Transverse colon (tissue), 3 donors: ENCODE measurements around the gene GMDS.

Experiments used
- EP300 ChIP-seq: sonication (generic); formaldehyde crosslinking; IDR thresholded peaks from one replicate; pipeline ENCODE4 v1.6.1; 2017; ENCODE audit warnings: antibody characterized with exemption, low read depth
- TF ChIP-seq, protein P1 (sequence below), 5 experiments: fragments of 200-600 bp in 3 of 5; fragments of 450-650 bp in 2 of 5; sonication (generic) in 3 of 5; IDR thresholded peaks; 1 replicate in 2 of 5; 2 replicates in 3 of 5; pipeline ENCODE4 v1.5.1; 2016 to 2017; ENCODE audit warnings: antibody characterized with exemption in 5 of 5, inconsistent platforms in 3 of 5, mild to moderate bottlenecking in 2 of 5, moderate library complexity in 1 of 5

DNA sequence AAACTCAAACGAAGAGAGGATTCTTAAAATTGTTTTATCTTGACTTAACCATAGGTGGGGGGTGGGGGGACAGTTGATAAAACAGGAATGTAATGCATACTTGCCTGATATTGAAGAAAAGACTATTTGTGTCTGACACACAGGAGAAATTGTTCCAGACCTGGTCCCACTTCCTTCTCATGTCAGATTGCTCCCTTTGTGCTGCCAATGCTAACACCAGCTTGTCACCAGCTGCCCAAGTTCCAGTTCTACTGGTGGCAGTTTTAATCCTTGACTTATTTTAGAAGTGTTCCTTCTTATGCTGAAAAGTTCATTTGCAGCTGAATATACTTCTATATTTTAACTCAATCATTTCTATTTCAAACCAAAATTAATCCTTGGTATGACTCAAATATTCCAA, 127.3 kb downstream of the GMDS start:
- TF ChIP-seq, protein P1, sequence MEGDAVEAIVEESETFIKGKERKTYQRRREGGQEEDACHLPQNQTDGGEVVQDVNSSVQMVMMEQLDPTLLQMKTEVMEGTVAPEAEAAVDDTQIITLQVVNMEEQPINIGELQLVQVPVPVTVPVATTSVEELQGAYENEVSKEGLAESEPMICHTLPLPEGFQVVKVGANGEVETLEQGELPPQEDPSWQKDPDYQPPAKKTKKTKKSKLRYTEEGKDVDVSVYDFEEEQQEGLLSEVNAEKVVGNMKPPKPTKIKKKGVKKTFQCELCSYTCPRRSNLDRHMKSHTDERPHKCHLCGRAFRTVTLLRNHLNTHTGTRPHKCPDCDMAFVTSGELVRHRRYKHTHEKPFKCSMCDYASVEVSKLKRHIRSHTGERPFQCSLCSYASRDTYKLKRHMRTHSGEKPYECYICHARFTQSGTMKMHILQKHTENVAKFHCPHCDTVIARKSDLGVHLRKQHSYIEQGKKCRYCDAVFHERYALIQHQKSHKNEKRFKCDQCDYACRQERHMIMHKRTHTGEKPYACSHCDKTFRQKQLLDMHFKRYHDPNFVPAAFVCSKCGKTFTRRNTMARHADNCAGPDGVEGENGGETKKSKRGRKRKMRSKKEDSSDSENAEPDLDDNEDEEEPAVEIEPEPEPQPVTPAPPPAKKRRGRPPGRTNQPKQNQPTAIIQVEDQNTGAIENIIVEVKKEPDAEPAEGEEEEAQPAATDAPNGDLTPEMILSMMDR (IDR thresholded peaks at IDR 0.05) = no peak
- TF ChIP-seq EP300 = no peak
